Kidney epithelial cell (primary cell): ENCODE measurements around the gene MNT. TPM values are rescaled to one million over a fixed set of nuclear protein-coding genes. Genes with fewer than 3 reads are reported as not detected.
"Not testable (repeated sequence)": the region's sequence is repeated elsewhere in the genome, so short reads cannot be mapped to it uniquely, and the experiment has no call there.

Experiments
- DNase-seq: peaks from one replicate; pipeline ENCODE4 v3.0.0-alpha.2; 2010; ENCODE audit warnings: low read depth
- H3K27me3 ChIP-seq: 2 replicates; pipeline ENCODE4 v1.6.0; 2011; ENCODE audit warnings: low read length; ENCODE audit not compliant: control insufficient read depth, insufficient read depth
- H3K36me3 ChIP-seq: 2 replicates; pipeline ENCODE4 v1.5.1; 2011; ENCODE audit warnings: low read length; ENCODE audit not compliant: control insufficient read depth, insufficient read depth
- H3K4me3 ChIP-seq: 2 replicates; pipeline ENCODE4 v1.5.1; 2011; ENCODE audit warnings: low read depth, mild to moderate bottlenecking, control low read depth, low read length
- CTCF ChIP-seq: IDR thresholded peaks from 2 replicates; pipeline ENCODE4 v1.5.1; 2011; ENCODE audit warnings: mild to moderate bottlenecking, moderate library complexity, low read length, control low read depth, inconsistent platforms; ENCODE audit not compliant: insufficient read depth, poor library complexity, severe bottlenecking
- total RNA-seq: library from RNA; depleted of rRNA; stranded (reverse); fragments of >200 nt; gene quantifications from 2 replicates; pipeline ENCODE4 v1.2.3, GENCODE V29; 2015

The MNT gene
- total RNA-seq, 1 donor from 2014 or later, result 8.7 TPM

- Histone ChIP-seq H3K27me3 (no peaks in the 10 kb centered on the region), H3K36me3 (no peaks in the 10 kb centered on the region), H3K4me3 (no peak overlapping the region)
- DNase-seq, result no peak
- TF ChIP-seq CTCF, result no peak
Observed at GRCh38 chr17:2442166-2442565, 41.3 kb upstream of the MNT start.

- H3K4me3 ChIP-seq, result no peak overlapping the region
- no peak for TF ChIP-seq CTCF
- no peaks in the 10 kb centered on the region for H3K36me3 ChIP-seq
- H3K27me3 ChIP-seq, result no peaks in the 10 kb centered on the region
- DNase-seq, result no peak
Observed at GRCh38 chr17:2440930-2441329, 40.1 kb upstream of the MNT start.

- DNase-seq, H3K36me3 ChIP-seq, H3K27me3 ChIP-seq, H3K4me3 ChIP-seq: not testable (repeated sequence)
Observed at GRCh38 chr17:2439997-2440396, 39.1 kb upstream of the MNT start.

GRCh38 chr17:2438823-2439222 lies 38.0 kb upstream of the MNT start:
- no peak for DNase-seq

GRCh38 chr17:2436316-2436905 lies 35.6 kb upstream of the MNT start:
- peaks cover 1% of the 10 kb centered on the region for H3K36me3 ChIP-seq
- no peak overlapping the region for H3K4me3 ChIP-seq
- DNase-seq, result no peak
- H3K27me3 ChIP-seq, result no peaks in the 10 kb centered on the region
- no peak for TF ChIP-seq CTCF

More at GRCh38 chr17:2438823-2439222, 38.0 kb upstream of the MNT start:
- Histone ChIP-seq H3K4me3 (no peak overlapping the region), H3K36me3 (no peaks in the 10 kb centered on the region), H3K27me3 (no peaks in the 10 kb centered on the region)
- no peak for TF ChIP-seq CTCF

GRCh38 chr17:2435862-2436261 lies 35.0 kb upstream of the MNT start:
- DNase-seq, result no peak
- H3K36me3 ChIP-seq, result peaks cover 1% of the 10 kb centered on the region
- H3K27me3 ChIP-seq, result no peaks in the 10 kb centered on the region
- H3K4me3 ChIP-seq, result no peak overlapping the region
- no peak for TF ChIP-seq CTCF
